ENCODE data around the gene ZNF611.

GRCh38 chr19:52679598-52679997 is 55.2 kb downstream of the ZNF611 start:
- no peak for TF ChIP-seq ZZZ3 (IDR thresholded peaks at IDR 0.05; ENCODE audit: control insufficient read depth, insufficient read length, low read depth)
- no peak for TF ChIP-seq CTCF (IDR thresholded peaks at IDR 0.05 in 2 of 3, conservative IDR thresholded peaks at IDR 0.05 in 1 of 3; ENCODE audit: control insufficient read depth in 2 of 3, extremely low read depth in 1 of 3, insufficient read depth in 1 of 3, low read depth in 3 of 3, low read length in 3 of 3)
- TF ChIP-seq RBBP5 (conservative IDR thresholded peaks at IDR 0.05) = no peak
- TF ChIP-seq ESRRA (IDR thresholded peaks at IDR 0.05; ENCODE audit: low read length) = no peak
- TF ChIP-seq RAD51 (IDR thresholded peaks at IDR 0.05) = no peak
- no peak for TF ChIP-seq SKIL (IDR thresholded peaks at IDR 0.05; ENCODE audit: low read depth, poor library complexity, severe bottlenecking)
- TF ChIP-seq CHD2 (IDR thresholded peaks at IDR 0.05; ENCODE audit: borderline replicate concordance, low read depth, low read length) = no peak
- no peak for TF ChIP-seq SMARCA5 (IDR thresholded peaks at IDR 0.05)
- TF ChIP-seq KDM1A (IDR thresholded peaks at IDR 0.05; ENCODE audit: borderline replicate concordance) = no peak
- TF ChIP-seq GABPA (IDR thresholded peaks at IDR 0.05; ENCODE audit: low read depth) = no peak
- TF ChIP-seq NRF1 (conservative IDR thresholded peaks at IDR 0.05; ENCODE audit: low read depth, low read length) = no peak
- TF ChIP-seq POLR2AphosphoS5 (IDR thresholded peaks at IDR 0.05; ENCODE audit: low read length) = no peak
- no peak for TF ChIP-seq CREB1 (IDR thresholded peaks at IDR 0.05; ENCODE audit: low read depth)
